Measurements from ENCODE around the gene OR7C2. TPM values are rescaled to one million over a fixed set of nuclear protein-coding genes. Genes with fewer than 3 reads are reported as not detected.

OR7C2 gene
- total RNA-seq, 2 donors from 2014 or later: not detected

GRCh38 chr19:14915116-14915515 is 26.2 kb upstream of the OR7C2 start:
- no peaks in the 10 kb centered on the region for H3K36me3 ChIP-seq (ENCODE audit: control insufficient read depth, insufficient read depth, low read length)
- TF ChIP-seq, protein P1, sequence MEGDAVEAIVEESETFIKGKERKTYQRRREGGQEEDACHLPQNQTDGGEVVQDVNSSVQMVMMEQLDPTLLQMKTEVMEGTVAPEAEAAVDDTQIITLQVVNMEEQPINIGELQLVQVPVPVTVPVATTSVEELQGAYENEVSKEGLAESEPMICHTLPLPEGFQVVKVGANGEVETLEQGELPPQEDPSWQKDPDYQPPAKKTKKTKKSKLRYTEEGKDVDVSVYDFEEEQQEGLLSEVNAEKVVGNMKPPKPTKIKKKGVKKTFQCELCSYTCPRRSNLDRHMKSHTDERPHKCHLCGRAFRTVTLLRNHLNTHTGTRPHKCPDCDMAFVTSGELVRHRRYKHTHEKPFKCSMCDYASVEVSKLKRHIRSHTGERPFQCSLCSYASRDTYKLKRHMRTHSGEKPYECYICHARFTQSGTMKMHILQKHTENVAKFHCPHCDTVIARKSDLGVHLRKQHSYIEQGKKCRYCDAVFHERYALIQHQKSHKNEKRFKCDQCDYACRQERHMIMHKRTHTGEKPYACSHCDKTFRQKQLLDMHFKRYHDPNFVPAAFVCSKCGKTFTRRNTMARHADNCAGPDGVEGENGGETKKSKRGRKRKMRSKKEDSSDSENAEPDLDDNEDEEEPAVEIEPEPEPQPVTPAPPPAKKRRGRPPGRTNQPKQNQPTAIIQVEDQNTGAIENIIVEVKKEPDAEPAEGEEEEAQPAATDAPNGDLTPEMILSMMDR (conservative IDR thresholded peaks at IDR 0.05): no peak
- no peaks in the 10 kb centered on the region for H3K4me1 Mint-ChIP-seq
- no peaks in the 10 kb centered on the region for H3K27me3 ChIP-seq (ENCODE audit: control insufficient read depth, insufficient read depth, low read length, poor library complexity, severe bottlenecking)
- no peak overlapping the region for H3K4me3 Mint-ChIP-seq
- H3K9ac ChIP-seq (ENCODE audit: extremely low read depth, low read length, poor library complexity, severe bottlenecking): no peak overlapping the region
- DNase-seq: no peak
- peaks cover 59% of the 10 kb centered on the region for H3K9me3 ChIP-seq (ENCODE audit: control insufficient read depth, low read length)
- H3K36me3 Mint-ChIP-seq (ENCODE audit: low read depth): no peaks in the 10 kb centered on the region
- H3K9me3 Mint-ChIP-seq: peaks cover 90% of the 10 kb centered on the region
- no peaks in the 10 kb centered on the region for H3K27me3 Mint-ChIP-seq (ENCODE audit: insufficient read depth)
- H3K4me3 ChIP-seq (ENCODE audit: low read length): no peak overlapping the region
- H3K4me1 ChIP-seq (ENCODE audit: control insufficient read depth, insufficient read depth, low read length): no peaks in the 10 kb centered on the region
- no peak overlapping the region for H3K27ac ChIP-seq (ENCODE audit: low read depth, low read length)
- H3K27ac Mint-ChIP-seq: no peak overlapping the region
- 73 to 87% methylated on average over 3 to 5 of the region's 6 CpGs for WGBS, 2 experiments (ENCODE audit: insufficient coverage in 1 of 2, insufficient read length in 1 of 2)

GRCh38 chr19:14916848-14917247 is 24.4 kb upstream of the OR7C2 start:
- Histone ChIP-seq H3K36me3 (ENCODE audit: control insufficient read depth, insufficient read depth, low read length) (no peaks in the 10 kb centered on the region), H3K27me3 (ENCODE audit: control insufficient read depth, insufficient read depth, low read length, poor library complexity, severe bottlenecking) (no peaks in the 10 kb centered on the region), H3K9ac (ENCODE audit: extremely low read depth, low read length, poor library complexity, severe bottlenecking) (no peak overlapping the region), H3K9me3 (ENCODE audit: control insufficient read depth, low read length) (peaks cover 57% of the 10 kb centered on the region), H3K27ac (ENCODE audit: low read depth, low read length) (no peak overlapping the region), H3K4me1 (ENCODE audit: control insufficient read depth, insufficient read depth, low read length) (no peaks in the 10 kb centered on the region), H3K4me3 (ENCODE audit: low read length) (no peak overlapping the region)
- 64 to 66% methylated on average over 4 to 5 of the region's 5 CpGs for WGBS, 2 experiments (ENCODE audit: insufficient coverage in 1 of 2, insufficient read length in 1 of 2)
- Mint-ChIP-seq H3K27me3 (ENCODE audit: insufficient read depth) (no peaks in the 10 kb centered on the region), H3K36me3 (ENCODE audit: low read depth) (peaks cover 2% of the 10 kb centered on the region), H3K4me3 (no peak overlapping the region), H3K9me3 (peaks cover 87% of the 10 kb centered on the region), H3K4me1 (no peaks in the 10 kb centered on the region), H3K27ac (no peak overlapping the region)
- TF ChIP-seq, protein P1 (conservative IDR thresholded peaks at IDR 0.05): no peak
- DNase-seq: no peak

DNA sequence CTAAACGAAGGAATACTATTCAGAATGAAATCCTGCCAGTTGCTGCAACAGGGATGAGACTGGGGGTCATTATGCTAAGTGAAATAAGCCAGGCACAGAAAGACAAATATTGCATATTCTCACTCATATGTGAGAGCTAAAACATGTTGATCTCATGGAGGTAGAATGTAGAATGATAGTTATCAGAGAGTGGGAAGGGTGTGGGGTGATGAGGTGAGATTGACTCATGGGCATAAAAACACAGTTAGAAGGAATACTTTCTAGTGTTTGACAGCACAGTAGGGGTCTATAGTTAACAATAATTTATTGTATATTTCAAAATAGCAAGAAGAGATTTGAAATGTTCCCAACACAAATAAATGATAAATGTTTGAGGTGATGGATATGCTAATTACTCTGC is 7.8 kb upstream of the OR7C2 start:
- Histone ChIP-seq H3K4me1 (ENCODE audit: control insufficient read depth, insufficient read depth, low read length) (no peaks in the 10 kb centered on the region), H3K4me3 (ENCODE audit: low read length) (no peak overlapping the region), H3K27me3 (ENCODE audit: control insufficient read depth, insufficient read depth, low read length, poor library complexity, severe bottlenecking) (no peaks in the 10 kb centered on the region), H3K36me3 (ENCODE audit: control insufficient read depth, insufficient read depth, low read length) (no peaks in the 10 kb centered on the region), H3K27ac (ENCODE audit: low read depth, low read length) (no peak overlapping the region), H3K9ac (ENCODE audit: extremely low read depth, low read length, poor library complexity, severe bottlenecking) (no peak overlapping the region), H3K9me3 (ENCODE audit: control insufficient read depth, low read length) (peaks cover 38% of the 10 kb centered on the region)
- no peaks in the 10 kb centered on the region for H3K27me3 Mint-ChIP-seq (ENCODE audit: insufficient read depth)
- H3K4me1 Mint-ChIP-seq: no peaks in the 10 kb centered on the region
- 9 to 24% methylated on average over 1 of the region's 1 CpG for WGBS, 2 experiments (ENCODE audit: insufficient coverage in 1 of 2, insufficient read length in 1 of 2)
- no peak overlapping the region for H3K27ac Mint-ChIP-seq
- peaks cover 73% of the 10 kb centered on the region for H3K9me3 Mint-ChIP-seq
- TF ChIP-seq, protein P1 (conservative IDR thresholded peaks at IDR 0.05): no peak
- no peak for DNase-seq
- no peaks in the 10 kb centered on the region for H3K36me3 Mint-ChIP-seq (ENCODE audit: low read depth)
- H3K4me3 Mint-ChIP-seq: no peak overlapping the region
